Stimulated activated CD4-positive, alpha-beta T cell treated with anti-CD3 and anti-CD28 coated beads, TNF-alpha, amount 100 ng/mL, for 1 hour (primary cell): ENCODE measurements around the gene FBXO31.
A peak's percentile ranks its signal among the peaks of the same experiment; 100 is the strongest.
"Not testable (repeated sequence)": the region's sequence is repeated elsewhere in the genome, so short reads cannot be mapped to it uniquely, and the experiment has no call there.

Experiments used
- DNase-seq, 3 donors: peaks; one replicate each; pipeline ENCODE4 v3.0.0-alpha.2; 2020; ENCODE audit warnings: low read depth in 3 of 3, low spot score in 1 of 3

FBXO31 gene

DNA sequence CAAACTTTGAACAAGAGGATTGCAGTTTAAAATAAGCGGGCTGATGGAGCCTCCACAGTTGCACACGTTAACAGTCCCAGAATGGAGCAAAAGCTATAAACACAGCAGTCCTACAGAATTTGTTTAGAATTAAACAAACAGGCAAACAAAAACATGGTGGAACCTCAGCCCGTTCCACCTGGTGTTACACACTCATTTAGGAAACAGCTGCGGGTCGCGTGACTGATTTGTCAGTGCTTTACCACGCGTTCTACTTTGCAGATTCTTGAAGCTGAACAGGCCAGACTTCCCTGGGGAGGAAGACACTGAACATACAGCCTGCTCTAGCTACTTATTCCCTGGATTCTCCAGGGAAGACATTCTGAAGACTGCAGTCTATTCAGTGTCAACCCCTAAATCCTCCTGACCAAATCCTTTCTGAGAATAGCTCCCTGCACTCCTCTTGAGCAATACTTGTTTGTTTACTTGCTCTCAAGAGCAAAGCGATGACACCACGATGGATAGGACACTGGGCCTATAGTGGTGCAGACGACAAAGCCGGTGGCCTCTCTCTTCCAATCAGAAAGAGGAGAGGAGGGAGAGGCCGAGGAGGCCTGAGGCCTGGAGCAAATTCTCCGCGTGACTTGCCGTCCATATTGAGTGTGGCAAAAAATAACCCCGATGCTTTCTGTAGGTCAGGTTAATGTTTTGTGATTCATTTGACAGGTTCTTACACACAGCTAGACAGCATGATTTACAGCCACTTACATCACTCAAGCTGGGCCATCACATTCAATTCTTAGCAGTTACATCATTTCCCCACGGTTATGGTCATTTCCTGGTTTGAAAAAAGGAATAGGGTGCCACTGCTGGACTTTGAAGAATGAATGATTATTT, 4.6 kb upstream of the FBXO31 start:
- DNase-seq: peak; percentile 58 to 71 (median 71)

DNA sequence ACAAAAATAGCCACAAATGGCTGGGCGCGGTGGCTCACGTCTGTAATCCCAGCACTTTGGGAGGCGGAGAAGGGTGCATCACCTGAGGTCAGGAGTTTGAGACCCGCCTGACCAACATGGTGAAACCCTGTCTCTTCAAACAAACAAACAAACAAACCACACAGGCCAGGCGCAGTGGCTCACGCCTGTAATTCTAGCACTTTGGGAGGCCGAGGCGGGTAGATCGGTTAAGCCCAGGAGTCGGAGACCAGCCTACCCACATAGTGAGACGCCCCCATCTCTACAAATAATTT, 1.2 kb upstream of the FBXO31 start:
- DNase-seq: not testable (repeated sequence)

GRCh38 chr16:87384162-87384874, 742 bp upstream of the FBXO31 start:
- DNase-seq: no peak

- no peak for DNase-seq
Observed at GRCh38 chr16:87382023-87382785, 1.4 kb downstream of the FBXO31 start.

DNA sequence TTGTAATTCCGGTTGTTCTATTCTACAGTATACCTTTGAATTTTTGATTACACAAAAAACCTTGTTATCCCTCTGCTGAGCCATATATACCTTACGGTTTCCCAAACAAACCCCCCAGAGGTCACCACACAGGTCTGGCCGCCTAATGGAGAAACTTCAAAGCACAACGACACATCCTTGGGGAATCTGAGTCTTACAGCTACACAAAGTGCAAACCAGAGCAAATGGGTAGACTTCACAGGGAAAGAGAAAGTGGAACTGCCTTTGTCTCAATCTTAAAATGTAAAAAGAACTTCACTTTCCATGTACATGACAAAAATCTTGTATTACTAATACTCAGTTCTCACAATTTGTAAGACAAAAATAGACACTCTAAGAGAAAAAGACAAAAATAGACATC, 2.7 kb downstream of the FBXO31 start:
- DNase-seq: no peak

DNA sequence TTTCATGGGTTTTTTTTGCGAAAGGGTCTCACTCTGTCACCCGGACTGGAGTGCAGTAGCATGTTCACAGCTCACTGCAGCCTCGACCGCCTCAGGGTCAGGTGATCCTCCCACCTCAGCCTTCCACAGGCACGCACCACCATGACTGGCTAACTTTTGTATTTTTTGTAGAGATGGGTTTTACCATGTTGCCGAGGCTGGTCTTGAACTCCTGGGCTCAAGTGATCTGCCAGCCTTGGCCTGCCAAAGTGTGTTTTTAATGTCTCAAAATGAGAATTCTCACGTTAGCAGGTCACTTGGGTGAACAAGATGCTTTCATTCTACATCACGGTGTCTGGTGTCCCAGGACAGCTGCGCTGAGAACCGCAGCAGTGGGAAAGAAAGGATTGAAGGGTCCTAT, 3.2 kb downstream of the FBXO31 start:
- DNase-seq: no peak

DNA sequence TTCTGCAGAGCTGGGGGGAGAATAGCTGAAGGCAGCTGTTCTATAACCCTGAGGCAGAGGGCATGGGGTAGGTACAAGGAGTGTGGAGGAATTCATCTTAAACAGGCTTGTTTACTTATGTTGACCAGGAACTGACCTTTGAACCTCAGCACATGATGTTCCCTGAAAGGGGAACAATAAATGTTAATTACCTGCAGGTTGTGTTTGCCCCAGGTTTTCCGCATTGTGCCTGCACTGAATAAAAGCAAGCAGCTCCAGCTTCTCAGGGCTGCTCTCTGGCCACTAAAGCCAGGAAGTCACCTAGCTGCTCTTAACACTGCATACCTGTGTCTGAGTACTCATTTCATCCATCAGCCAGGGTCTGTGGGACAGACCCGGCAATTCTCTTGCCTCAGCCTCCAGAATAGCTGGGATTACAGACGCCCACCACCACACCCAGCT, 4.2 kb downstream of the FBXO31 start:
- DNase-seq: not testable (repeated sequence)

GRCh38 chr16:87376660-87377059, 6.9 kb downstream of the FBXO31 start:
- no peak for DNase-seq

- no peak for DNase-seq
Observed at GRCh38 chr16:87375426-87376135, 8.0 kb downstream of the FBXO31 start.

DNA sequence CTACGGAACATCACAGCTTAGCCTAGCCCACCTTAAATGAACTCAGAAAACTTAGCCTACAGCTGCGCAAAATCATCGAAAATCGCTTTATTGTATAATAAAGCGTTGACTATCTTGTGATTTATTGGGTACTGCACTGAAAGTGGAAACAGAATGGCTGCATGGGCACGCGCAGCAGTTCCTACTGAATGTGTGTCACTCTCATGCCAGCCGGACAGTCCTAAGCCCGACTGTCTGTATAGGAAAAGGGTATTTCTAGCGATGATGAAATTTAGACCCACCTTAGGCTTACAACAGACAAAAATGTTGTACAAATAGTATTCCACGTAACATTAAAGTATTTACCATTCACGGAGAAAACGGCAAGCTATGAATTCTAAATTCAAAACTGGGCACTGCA, 9.3 kb downstream of the FBXO31 start:
- no peak for DNase-seq

DNA sequence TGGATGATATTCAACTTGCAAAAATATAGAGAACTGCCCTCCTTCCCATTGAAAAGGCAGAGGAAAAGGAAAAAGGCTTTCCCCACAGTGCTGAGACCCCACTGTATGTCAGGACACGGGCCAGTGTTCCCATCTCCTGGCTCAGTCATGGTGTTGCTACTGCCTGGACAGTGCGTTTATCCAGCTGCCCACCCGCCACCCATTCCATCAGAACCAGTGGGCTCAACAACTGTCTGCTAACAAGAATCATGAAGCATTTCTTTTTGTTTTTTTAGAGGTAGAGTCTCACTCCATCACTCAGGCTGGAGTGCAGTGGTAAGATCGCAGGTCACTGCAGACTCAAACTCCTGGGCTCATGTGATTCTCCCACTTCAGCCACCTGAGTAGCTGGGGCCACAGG, 11.3 kb downstream of the FBXO31 start:
- DNase-seq: no peak

GRCh38 chr16:87371261-87371866, 12.2 kb downstream of the FBXO31 start:
- no peak for DNase-seq

GRCh38 chr16:87369796-87370719, 13.5 kb downstream of the FBXO31 start:
- DNase-seq: no peak

- DNase-seq: no peak
Observed at GRCh38 chr16:87369117-87369765, 14.3 kb downstream of the FBXO31 start.

DNA sequence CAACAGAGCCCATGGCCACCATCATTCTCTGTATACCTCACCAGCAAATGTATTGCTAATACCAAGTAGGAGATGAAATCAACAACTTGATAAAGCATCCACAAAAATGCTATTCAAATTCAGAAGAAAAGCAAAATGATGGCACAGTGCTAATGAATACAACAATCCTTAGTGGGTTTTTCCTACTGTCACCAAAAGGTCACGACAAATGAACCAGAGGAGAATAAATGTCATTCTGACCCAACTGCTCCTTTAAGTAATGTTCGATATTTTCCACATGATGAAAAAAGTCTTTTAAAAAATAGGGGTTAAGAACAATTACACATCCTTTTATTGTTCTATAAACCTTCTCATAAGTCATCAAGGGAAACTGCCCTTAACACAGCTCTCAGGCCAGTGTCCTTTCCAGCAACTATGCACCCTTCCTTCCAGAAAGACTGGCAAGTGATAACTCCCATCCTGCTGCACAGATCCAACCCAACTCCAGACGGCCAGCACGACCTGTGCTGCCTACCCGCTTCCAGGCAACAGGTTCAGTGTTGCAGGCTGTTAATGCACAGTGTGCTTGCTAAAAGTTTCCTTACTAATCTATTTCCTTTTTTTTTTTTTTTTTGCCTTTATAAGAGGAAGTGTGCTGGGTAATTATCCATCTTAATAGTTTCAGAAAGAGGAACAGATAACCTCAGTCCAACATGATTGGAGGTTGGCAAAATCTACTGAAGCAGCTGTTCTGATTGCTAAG, 15.4 kb downstream of the FBXO31 start:
- no peak for DNase-seq

- DNase-seq: no peak
Observed at GRCh38 chr16:87367529-87367928, 16.0 kb downstream of the FBXO31 start.

GRCh38 chr16:87366930-87367329, 16.6 kb downstream of the FBXO31 start:
- no peak for DNase-seq

DNA sequence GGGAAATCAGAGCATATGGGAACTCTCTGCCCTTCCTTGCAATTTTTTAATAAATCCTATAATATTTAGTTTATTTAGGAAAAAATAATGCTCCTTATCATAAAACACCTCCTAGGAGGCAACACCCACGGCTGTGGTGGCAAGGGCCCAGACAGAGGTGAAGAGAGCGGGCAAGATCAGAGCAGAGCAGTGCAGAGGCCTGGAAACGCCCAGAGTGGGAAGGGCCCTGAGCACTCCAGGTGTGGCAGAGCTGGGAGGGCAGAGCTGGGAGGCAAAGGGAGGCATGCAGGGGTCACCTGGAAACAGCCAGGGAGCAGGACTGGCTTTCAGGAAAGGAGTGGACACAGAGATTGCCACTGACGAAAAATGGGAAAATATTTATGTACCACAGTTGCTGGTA, 17.3 kb downstream of the FBXO31 start:
- no peak for DNase-seq
